Kidney (tissue), 2 donors: ENCODE measurements around the gene GLG1. TPM values are rescaled to one million over a fixed set of nuclear protein-coding genes. Genes with fewer than 3 reads are reported as not detected.

ENCODE experiments used
- polyA plus RNA-seq: library from polyadenylated mRNA; stranded (reverse); fragments of 350-450 nt; fragmentation: Illumina TruSeq; extraction: RNeasy Lipid Tissue Mini Kit (QIAGEN cat#74804); gene quantifications from one replicate; pipeline ENCODE4 v1.2.3, GENCODE V29; 2014; ENCODE audit warnings: low read depth, low replicate concordance; ENCODE audit not compliant: insufficient read depth
- total RNA-seq: library from RNA; stranded (reverse); fragmentation: NEBNext Ultra II Directional; extraction: Animal tissue kit (Norgen Biotek cat#: 25700); gene quantifications from one replicate; pipeline ENCODE4 v1.2.1, GENCODE V29; 2021
- donor health status: DM: yes; HTN: yes; CAD: no.

Gene GLG1
- total and polyA plus RNA-seq, 2 donors from 2014 or later, result 58.8 to 167 TPM

Other genes starting within 250 kb of the GLG1 start
- gene NPIPB15, start 230.8 kb downstream of the GLG1 start, total RNA-seq, result 5.2 TPM
- not detected for gene NPIPB15, start 230.8 kb downstream of the GLG1 start, polyA plus RNA-seq
- gene CLEC18B, start 185.6 kb downstream of the GLG1 start, total RNA-seq, result 5.3 TPM
- gene CLEC18B, start 185.6 kb downstream of the GLG1 start, polyA plus RNA-seq, result 46.1 TPM
- gene RFWD3, start 59.8 kb upstream of the GLG1 start, total RNA-seq, result 26.0 TPM
- gene RFWD3, start 59.8 kb upstream of the GLG1 start, polyA plus RNA-seq, result 5.8 TPM
- gene MLKL, start 93.7 kb upstream of the GLG1 start, total RNA-seq, result 19.4 TPM
- 7.3 TPM for gene MLKL, start 93.7 kb upstream of the GLG1 start, polyA plus RNA-seq
- 4.2 TPM for gene FA2H, start 167.7 kb upstream of the GLG1 start, total RNA-seq
- 10.3 TPM for gene FA2H, start 167.7 kb upstream of the GLG1 start, polyA plus RNA-seq